Gastrocnemius medialis (tissue), 4 donors: ENCODE results near the gene OSBPL10.

Experiments
- CTCF ChIP-seq, 5 experiments: fragments of 450-650 bp in 3 of 5; fragments of 200-600 bp in 2 of 5; sonication (generic) in 2 of 5; IDR thresholded peaks in 4 of 5; conservative IDR thresholded peaks in 1 of 5; 1 replicate in 4 of 5; 2 replicates in 1 of 5; pipeline ENCODE4 v1.5.1; 2016 to 2019; ENCODE audit warnings: antibody characterized with exemption in 5 of 5, mild to moderate bottlenecking in 3 of 5, moderate library complexity in 3 of 5
- POLR2A ChIP-seq, 2 donors: fragments of 450-650 bp; IDR thresholded peaks; one replicate each; pipeline ENCODE4 v1.6.1; 2017; ENCODE audit warnings: antibody characterized with exemption in 2 of 2, mild to moderate bottlenecking in 2 of 2, moderate library complexity in 2 of 2

- TF ChIP-seq CTCF (IDR thresholded peaks at IDR 0.05 in 4 of 5, conservative IDR thresholded peaks at IDR 0.05 in 1 of 5) (no peak), POLR2A (IDR thresholded peaks at IDR 0.05) (no peak)
These were observed 141.7 kb downstream of the OSBPL10 start for GRCh38 chr3:31839144-31839917.
